ENCODE results near the gene SERPINA7. TPM values are rescaled to one million over a fixed set of nuclear protein-coding genes. Genes with fewer than 3 reads are reported as not detected.

Gene SERPINA7
- total and polyA plus RNA-seq, 2 of the 13 experiments (the other 11 are each of a cell fraction or from before 2014, with no cell fraction given) = 315 to 456 TPM

- TF ChIP-seq HNF1A (IDR thresholded peaks at IDR 0.05; ENCODE audit: low read depth) (peak; percentile 37; the same call in 1 of the 2 replicates), HNF1A (CRISPR knock-in tag; IDR thresholded peaks at IDR 0.05; ENCODE audit: borderline replicate concordance) (peak; percentile 53; the same call in 1 of the 2 replicates), ZNF580 (CRISPR knock-in tag; IDR thresholded peaks at IDR 0.05; ENCODE audit: borderline replicate concordance, low read depth) (no peak), NFIC (IDR thresholded peaks at IDR 0.05; ENCODE audit: low read length) (peak; percentile 33; the same call in 1 of the 2 replicates), ONECUT2 (CRISPR knock-in tag; IDR thresholded peaks at IDR 0.05) (0 out of 2 replicates have a peak, but pooled peaks have one; percentile 62), ELF3 (CRISPR knock-in tag; IDR thresholded peaks at IDR 0.05) (peak; percentile 45; the same call in 1 of the 2 replicates), ZNF33B (CRISPR knock-in tag; IDR thresholded peaks at IDR 0.05) (no peak), RXRB (CRISPR knock-in tag; IDR thresholded peaks at IDR 0.05; ENCODE audit: borderline replicate concordance) (0 out of 2 replicates have a peak, but pooled peaks have one; percentile 14), SOX13 (IDR thresholded peaks at IDR 0.05) (no peak), SOX13 (CRISPR knock-in tag; conservative IDR thresholded peaks at IDR 0.05 in 1 of 2, IDR thresholded peaks at IDR 0.05 in 1 of 2) (peak in 1 of 2 experiments; percentile 34; a peak in 2 of 4 replicates), ZNF609 (CRISPR knock-in tag; IDR thresholded peaks at IDR 0.05; ENCODE audit: borderline replicate concordance) (peak; percentile 35; the same call in 1 of the 2 replicates), NR2F6 (IDR thresholded peaks at IDR 0.05) (0 out of 2 replicates have a peak, but pooled peaks have one; percentile 13), NR2F6 (CRISPR knock-in tag; IDR thresholded peaks at IDR 0.05) (no peak), FOXP4 (CRISPR knock-in tag; IDR thresholded peaks at IDR 0.05) (peak; percentile 60), SOX6 (IDR thresholded peaks at IDR 0.05) (no peak), SOX6 (CRISPR knock-in tag; IDR thresholded peaks at IDR 0.05) (peak; percentile 59), ZNF850 (CRISPR knock-in tag; conservative IDR thresholded peaks at IDR 0.05) (no peak)
Measured at GRCh38 chrX:106005684-106006083, 32.8 kb downstream of the SERPINA7 start (continued).

Data from HepG2 (cell line).